Mucosa of rectum (tissue), 2 donors: ENCODE data around the gene EPB41L4B.

Source experiments
- H3K27ac ChIP-seq, 2 donors: one replicate each; pipeline ENCODE4 v1.7.0; 2013; ENCODE audit warnings: inconsistent platforms in 2 of 2, low read depth in 2 of 2, low read length in 2 of 2
- H3K27me3 ChIP-seq, 2 donors: one replicate each; pipeline ENCODE4 v1.7.0; 2013; ENCODE audit warnings: low read length in 2 of 2; ENCODE audit not compliant: control insufficient read depth in 2 of 2, insufficient read depth in 2 of 2
- H3K36me3 ChIP-seq, 2 donors: one replicate each; pipeline ENCODE4 v1.7.0; 2013; ENCODE audit warnings: low read length in 2 of 2; ENCODE audit not compliant: control insufficient read depth in 2 of 2, insufficient read depth in 2 of 2
- H3K4me1 ChIP-seq, 2 donors: one replicate each; pipeline ENCODE4 v1.7.0; 2013; ENCODE audit warnings: low read length in 2 of 2, mild to moderate bottlenecking in 1 of 2; ENCODE audit not compliant: control insufficient read depth in 2 of 2, insufficient read depth in 2 of 2
- H3K4me3 ChIP-seq, 2 donors: one replicate each; pipeline ENCODE4 v1.7.0; 2013; ENCODE audit warnings: low read length in 2 of 2
- H3K9ac ChIP-seq, 2 donors: one replicate each; pipeline ENCODE4 v1.7.0; 2013; ENCODE audit warnings: low read length in 2 of 2, low read depth in 1 of 2, mild to moderate bottlenecking in 1 of 2
- H3K9me3 ChIP-seq, 2 donors: one replicate each; pipeline ENCODE4 v1.7.0; 2013; ENCODE audit warnings: low read length in 2 of 2; ENCODE audit not compliant: control insufficient read depth in 2 of 2
- donor health status: healthy.
- donor health status: Normal muscosa, but diverticular disease.

The EPB41L4B gene

GRCh38 chr9:109181284-109181683, 139.6 kb downstream of the EPB41L4B start:
- Histone ChIP-seq H3K9ac (no peak overlapping the region), H3K4me1 (no peaks in the 10 kb centered on the region), H3K27ac (no peak overlapping the region), H3K9me3 (no peaks in the 10 kb centered on the region), H3K36me3 (no peaks in the 10 kb centered on the region), H3K27me3 (no peaks in the 10 kb centered on the region), H3K4me3 (no peak overlapping the region)

GRCh38 chr9:109179801-109180523, 140.9 kb downstream of the EPB41L4B start:
- H3K27ac ChIP-seq, result no peak overlapping the region

GRCh38 chr9:109176963-109177362, 143.9 kb downstream of the EPB41L4B start:
- H3K27me3 ChIP-seq, result no peaks in the 10 kb centered on the region
- no peak overlapping the region for H3K9ac ChIP-seq
- H3K9me3 ChIP-seq, result no peaks in the 10 kb centered on the region
- no peak overlapping the region for H3K27ac ChIP-seq
- H3K4me1 ChIP-seq, result no peaks in the 10 kb centered on the region
- H3K4me3 ChIP-seq, result no peak overlapping the region
- no peaks in the 10 kb centered on the region for H3K36me3 ChIP-seq

More at GRCh38 chr9:109179801-109180523, 140.9 kb downstream of the EPB41L4B start:
- no peaks in the 10 kb centered on the region for H3K4me1 ChIP-seq
- H3K27me3 ChIP-seq, result no peaks in the 10 kb centered on the region
- H3K9ac ChIP-seq, result no peak overlapping the region
- no peaks in the 10 kb centered on the region for H3K36me3 ChIP-seq
- H3K4me3 ChIP-seq, result no peak overlapping the region
- no peaks in the 10 kb centered on the region for H3K9me3 ChIP-seq

- Histone ChIP-seq H3K27ac (no peak overlapping the region), H3K4me1 (no peaks in the 10 kb centered on the region), H3K9ac (no peak overlapping the region), H3K36me3 (no peaks in the 10 kb centered on the region), H3K9me3 (no peaks in the 10 kb centered on the region), H3K27me3 (no peaks in the 10 kb centered on the region), H3K4me3 (no peak overlapping the region)
Measured at GRCh38 chr9:109176386-109176785, 144.5 kb downstream of the EPB41L4B start.

GRCh38 chr9:109172935-109173334, 147.9 kb downstream of the EPB41L4B start:
- Histone ChIP-seq H3K27me3 (peaks cover 2 to 3% of the 10 kb centered on the region in 2 donors), H3K4me3 (no peak overlapping the region), H3K27ac (no peak overlapping the region), H3K9ac (no peak overlapping the region), H3K4me1 (no peaks in the 10 kb centered on the region), H3K9me3 (no peaks in the 10 kb centered on the region), H3K36me3 (no peaks in the 10 kb centered on the region)

- Histone ChIP-seq H3K4me3 (no peak overlapping the region), H3K27me3 (peaks cover 10% of the 10 kb centered on the region in 2 donors), H3K27ac (no peak overlapping the region), H3K36me3 (no peaks in the 10 kb centered on the region), H3K9me3 (no peaks in the 10 kb centered on the region), H3K4me1 (no peaks in the 10 kb centered on the region), H3K9ac (no peak overlapping the region)
Measured at GRCh38 chr9:109171926-109172325, 148.9 kb downstream of the EPB41L4B start.

GRCh38 chr9:109168170-109168569, 152.7 kb downstream of the EPB41L4B start:
- H3K4me3 ChIP-seq, result no peak overlapping the region

GRCh38 chr9:109167716-109168115, 153.1 kb downstream of the EPB41L4B start:
- H3K36me3 ChIP-seq, result no peaks in the 10 kb centered on the region
- H3K9ac ChIP-seq, result no peak overlapping the region
- H3K4me1 ChIP-seq, result no peaks in the 10 kb centered on the region
- H3K27ac ChIP-seq, result no peak overlapping the region
- no peak overlapping the region for H3K4me3 ChIP-seq
- H3K27me3 ChIP-seq, result peaks cover 12 to 19% of the 10 kb centered on the region in 2 donors
- no peaks in the 10 kb centered on the region for H3K9me3 ChIP-seq

More at GRCh38 chr9:109168170-109168569, 152.7 kb downstream of the EPB41L4B start:
- Histone ChIP-seq H3K4me1 (no peaks in the 10 kb centered on the region), H3K27ac (no peak overlapping the region), H3K36me3 (no peaks in the 10 kb centered on the region), H3K9ac (no peak overlapping the region), H3K27me3 (peaks cover 12 to 19% of the 10 kb centered on the region in 2 donors), H3K9me3 (no peaks in the 10 kb centered on the region)

- Histone ChIP-seq H3K9me3 (no peaks in the 10 kb centered on the region), H3K27me3 (peaks cover 12 to 19% of the 10 kb centered on the region in 2 donors), H3K27ac (no peak within 1 kb of the TSS), H3K36me3 (no peaks in the 10 kb centered on the region), H3K4me1 (peaks cover 0 to 4% of the 10 kb centered on the region in 2 donors), H3K9ac (no peak within 1 kb of the TSS), H3K4me3 (no peak within 1 kb of the TSS)
Measured at GRCh38 chr9:109166771-109167601, 153.9 kb downstream of the EPB41L4B start, which contains the start of gene FRRS1L. TSS of gene FRRS1L (minus strand) at chr9:109167249. CDS start at chr9:109167138, 111 bp downstream.

GRCh38 chr9:109166171-109166770, 154.6 kb downstream of the EPB41L4B start:
- Histone ChIP-seq H3K4me3 (no peak overlapping the region), H3K36me3 (no peaks in the 10 kb centered on the region), H3K9ac (no peak overlapping the region), H3K27ac (no peak overlapping the region), H3K9me3 (no peaks in the 10 kb centered on the region), H3K4me1 (peaks cover 0 to 4% of the 10 kb centered on the region in 2 donors), H3K27me3 (peaks cover 12 to 19% of the 10 kb centered on the region in 2 donors)
